Smooth muscle cell (in vitro differentiated cells): Measurements from ENCODE around the gene BASP1. TPM values are rescaled to one million over a fixed set of nuclear protein-coding genes. Genes with fewer than 3 reads are reported as not detected.
A peak's percentile ranks its signal among the peaks of the same experiment; 100 is the strongest.

Experiments used
- DNase-seq: peaks from one replicate; lab custom pipeline; 2025; ENCODE audit not compliant: unreplicated experiment; lab: John Stamatoyannopoulos, UW
- H2AFZ ChIP-seq: fragments of 200-600 bp; sonication (generic); 2 replicates; pipeline ENCODE4 v1.6.0; 2016; ENCODE audit warnings: antibody characterized with exemption, low read depth, mild to moderate bottlenecking
- H3F3A ChIP-seq: fragments of 200-600 bp; sonication (generic); 2 replicates; pipeline ENCODE4 v1.6.0; 2017; ENCODE audit warnings: antibody characterized with exemption, low read depth
- H3K27ac ChIP-seq: fragments of 200-600 bp; sonication (generic); 2 replicates; pipeline ENCODE4 v1.5.1; 2016; ENCODE audit warnings: low read depth, mild to moderate bottlenecking
- H3K27me3 ChIP-seq: fragments of 200-600 bp; sonication (generic); 2 replicates; pipeline ENCODE4 v1.6.1; 2016; ENCODE audit warnings: low read depth, mild to moderate bottlenecking
- H3K36me3 ChIP-seq: fragments of 200-600 bp; sonication (generic); 2 replicates; pipeline ENCODE4 v1.5.1; 2016; ENCODE audit warnings: low read depth
- H3K4me1 ChIP-seq: fragments of 200-600 bp; sonication (generic); 2 replicates; pipeline ENCODE4 v1.5.1; 2016; ENCODE audit warnings: low read depth
- H3K4me2 ChIP-seq: fragments of 200-600 bp; sonication (generic); 2 replicates; pipeline ENCODE4 v1.6.0; 2016; ENCODE audit warnings: mild to moderate bottlenecking
- H3K4me3 ChIP-seq: fragments of 200-600 bp; sonication (generic); 2 replicates; pipeline ENCODE4 v1.5.1; 2016; ENCODE audit warnings: mild to moderate bottlenecking
- H3K79me2 ChIP-seq: fragments of 200-600 bp; sonication (generic); 2 replicates; pipeline ENCODE4 v1.6.0; 2016; ENCODE audit warnings: low read depth, mild to moderate bottlenecking
- H3K9ac ChIP-seq: fragments of 200-600 bp; sonication (generic); 2 replicates; pipeline ENCODE4 v1.6.0; 2016; ENCODE audit warnings: low read depth
- H3K9me3 ChIP-seq: fragments of 200-600 bp; sonication (generic); replicated peaks from 2 replicates; pipeline ENCODE4 v1.5.1; 2016; ENCODE audit warnings: low read depth
- H4K20me1 ChIP-seq: fragments of 200-600 bp; sonication (generic); 2 replicates; pipeline ENCODE4 v1.6.0; 2016; ENCODE audit warnings: low read depth
- CTCF ChIP-seq: fragments of 200-600 bp; sonication (generic); IDR thresholded peaks from 2 replicates; pipeline ENCODE4 v1.5.1; 2017; ENCODE audit warnings: borderline replicate concordance, mild to moderate bottlenecking, antibody characterized with exemption; ENCODE audit not compliant: insufficient read depth, poor library complexity, severe bottlenecking
- WGBS: methylation state at CpG from one replicate; pipeline ENCODE4 v1.1.7; 2016; ENCODE audit warnings: low lambda C conversion rate; 5-methylcytosine and 5-hydroxymethylcytosine counted together
- polyA plus RNA-seq: library from polyadenylated mRNA; unstranded; fragments of >200 nt; fragmentation: Nextera tagmentation; extraction: Ambion mirVana; gene quantifications from 2 replicates; pipeline ENCODE4 v1.2.1, GENCODE V29; 2016
- total RNA-seq: library from RNA; depleted of rRNA; stranded (reverse); fragments of >200 nt; gene quantifications from 2 replicates; pipeline ENCODE4 v1.2.3, GENCODE V29; 2014

BASP1 gene
- total and polyA plus RNA-seq, 2 experiments from 2014 or later, result 194 to 304 TPM

- no peaks in the 10 kb centered on the region for H3K27me3 ChIP-seq
- H4K20me1 ChIP-seq, result peaks cover 100% of the 10 kb centered on the region
- H3K36me3 ChIP-seq, result no peaks in the 10 kb centered on the region
- H3K9ac ChIP-seq, result no peak overlapping the region
- WGBS, result 97% methylated on average over 5 of the region's 5 CpGs
- H3K4me2 ChIP-seq, result no peak overlapping the region
- H3K27ac ChIP-seq, result peak overlapping the region; percentile 7
- peaks cover 2% of the 10 kb centered on the region for H3F3A ChIP-seq
- peaks cover 100% of the 10 kb centered on the region for H3K79me2 ChIP-seq
- no peak for DNase-seq
- peaks cover 27% of the 10 kb centered on the region for H3K4me1 ChIP-seq
- H3K4me3 ChIP-seq, result no peak overlapping the region
- no peaks in the 10 kb centered on the region for H3K9me3 ChIP-seq
- no peak overlapping the region for H2AFZ ChIP-seq
- TF ChIP-seq CTCF, result no peak
These were observed 43.1 kb downstream of the BASP1 start for GRCh38 chr5:17260549-17260948.

DNA sequence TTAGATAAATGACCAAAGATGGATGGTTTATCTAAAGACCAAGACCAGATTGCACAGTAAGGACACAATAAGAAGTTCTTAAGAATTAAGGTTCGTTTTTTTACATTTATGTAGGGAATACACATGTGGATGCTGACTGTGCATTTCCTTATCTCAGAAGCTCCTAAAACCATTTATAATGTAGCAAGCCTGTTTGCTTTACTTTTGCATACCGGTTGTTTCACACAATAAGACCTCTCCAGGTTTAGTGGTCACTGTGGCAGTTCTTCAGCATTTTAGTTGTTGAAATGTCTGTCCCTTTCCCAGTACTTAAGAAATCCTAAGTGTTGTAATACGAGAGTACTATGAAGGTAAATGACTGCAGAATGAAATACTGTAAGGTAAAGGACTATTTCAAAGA lies 43.6 kb downstream of the BASP1 start:
- no peak overlapping the region for H3K4me3 ChIP-seq
- H3K9me3 ChIP-seq, result no peaks in the 10 kb centered on the region
- H4K20me1 ChIP-seq, result peaks cover 100% of the 10 kb centered on the region
- peaks cover 2% of the 10 kb centered on the region for H3F3A ChIP-seq
- TF ChIP-seq CTCF, result no peak
- H3K9ac ChIP-seq, result no peak overlapping the region
- peaks cover 100% of the 10 kb centered on the region for H3K79me2 ChIP-seq
- H3K27me3 ChIP-seq, result no peaks in the 10 kb centered on the region
- H2AFZ ChIP-seq, result no peak overlapping the region
- H3K4me1 ChIP-seq, result peaks cover 23% of the 10 kb centered on the region
- H3K27ac ChIP-seq, result no peak overlapping the region
- no peaks in the 10 kb centered on the region for H3K36me3 ChIP-seq
- WGBS, result 80% methylated on average over 3 of the region's 3 CpGs
- no peak for DNase-seq
- no peak overlapping the region for H3K4me2 ChIP-seq

DNA sequence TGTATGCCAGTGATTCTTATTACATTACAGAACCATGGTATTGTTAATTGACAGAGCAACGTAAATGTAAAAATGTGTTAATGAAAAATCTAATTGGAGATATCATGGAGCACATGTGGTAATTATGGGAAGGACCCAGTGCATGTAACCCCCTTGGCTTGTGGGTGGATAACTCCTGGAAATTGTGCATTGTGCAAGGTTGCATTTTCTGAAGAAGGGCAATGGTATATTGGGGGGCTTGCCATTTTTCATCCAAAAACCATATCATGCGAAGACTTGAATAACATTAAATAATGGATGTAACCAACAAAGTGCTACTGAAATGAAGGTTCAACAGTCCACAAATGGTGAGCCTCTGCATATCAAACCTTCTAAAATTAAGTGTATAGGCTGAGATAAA lies 47.6 kb downstream of the BASP1 start:
- Histone ChIP-seq H2AFZ (no peak overlapping the region), H3K79me2 (peaks cover 100% of the 10 kb centered on the region), H3K9me3 (no peaks in the 10 kb centered on the region), H3K4me3 (no peak overlapping the region), H3K36me3 (no peaks in the 10 kb centered on the region), H4K20me1 (peaks cover 100% of the 10 kb centered on the region), H3K4me2 (no peak overlapping the region), H3K27ac (no peak overlapping the region), H3K27me3 (no peaks in the 10 kb centered on the region), H3F3A (no peaks in the 10 kb centered on the region), H3K9ac (no peak overlapping the region), H3K4me1 (no peaks in the 10 kb centered on the region)
- no peak for TF ChIP-seq CTCF
- no peak for DNase-seq
- WGBS, result 92% methylated on average over 2 of the region's 2 CpGs

DNA sequence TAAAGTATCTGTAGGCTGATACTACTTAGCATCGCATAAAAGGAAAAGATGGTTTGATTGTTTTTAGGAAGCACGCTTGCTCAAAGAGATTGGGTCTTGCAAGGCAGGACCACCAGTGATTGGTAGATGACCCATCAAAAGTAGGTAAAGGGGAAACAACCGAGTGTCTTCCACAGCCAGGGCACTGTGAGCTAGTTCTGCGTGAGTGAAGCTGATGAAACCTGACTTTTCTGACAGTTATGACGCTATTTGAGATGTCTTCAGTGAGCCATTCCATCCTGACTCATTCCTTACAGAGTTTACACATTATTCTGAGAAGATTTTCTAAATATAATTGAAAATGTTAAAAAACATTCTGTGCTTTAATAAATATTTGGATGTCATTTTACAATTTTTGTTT lies 49.7 kb downstream of the BASP1 start:
- no peak for TF ChIP-seq CTCF
- no peaks in the 10 kb centered on the region for H3K36me3 ChIP-seq
- no peaks in the 10 kb centered on the region for H3K4me1 ChIP-seq
- H3K9me3 ChIP-seq, result no peaks in the 10 kb centered on the region
- H3K27ac ChIP-seq, result no peak overlapping the region
- peaks cover 100% of the 10 kb centered on the region for H4K20me1 ChIP-seq
- no peak overlapping the region for H3K4me2 ChIP-seq
- no peak overlapping the region for H2AFZ ChIP-seq
- 91% methylated on average over 5 of the region's 5 CpGs for WGBS
- no peak overlapping the region for H3K9ac ChIP-seq
- H3K27me3 ChIP-seq, result no peaks in the 10 kb centered on the region
- no peak overlapping the region for H3K4me3 ChIP-seq
- H3K79me2 ChIP-seq, result peaks cover 100% of the 10 kb centered on the region
- H3F3A ChIP-seq, result peaks cover 1% of the 10 kb centered on the region
- DNase-seq, result no peak
